ENCODE results near the gene CT83.

The CT83 gene

GRCh38 chrX:116462822-116463221, at the start of gene CT83:
TSS of gene CT83 (minus strand) at chrX:116462976. CDS start at chrX:116462856, 120 bp downstream.
- H3K4me3 Mint-ChIP-seq, result no peak within 1 kb of the TSS
- no peaks in the 10 kb centered on the region for H3K27me3 Mint-ChIP-seq
- H3K9me3 Mint-ChIP-seq, result no peaks in the 10 kb centered on the region
- H3K27ac Mint-ChIP-seq, result no peak within 1 kb of the TSS
- ATAC-seq, result no peak
- H3K36me3 Mint-ChIP-seq, result no peaks in the 10 kb centered on the region
- H3K4me1 Mint-ChIP-seq, result no peaks in the 10 kb centered on the region

GRCh38 chrX:116499780-116500179, 37.0 kb upstream of the CT83 start:
- H3K4me1 Mint-ChIP-seq, result no peaks in the 10 kb centered on the region
- no peaks in the 10 kb centered on the region for H3K36me3 Mint-ChIP-seq
- H3K27me3 Mint-ChIP-seq, result no peaks in the 10 kb centered on the region
- H3K4me3 Mint-ChIP-seq, result no peak overlapping the region
- H3K9me3 Mint-ChIP-seq, result no peaks in the 10 kb centered on the region
- no peak overlapping the region for H3K27ac Mint-ChIP-seq
- ATAC-seq, result no peak

- Mint-ChIP-seq H3K36me3 (no peaks in the 10 kb centered on the region), H3K4me1 (no peaks in the 10 kb centered on the region), H3K4me3 (no peak overlapping the region), H3K9me3 (no peaks in the 10 kb centered on the region), H3K27ac (no peak overlapping the region), H3K27me3 (no peaks in the 10 kb centered on the region)
- no peak for ATAC-seq
Measured at GRCh38 chrX:116493271-116493670, 30.5 kb upstream of the CT83 start.

GRCh38 chrX:116490104-116490503, 27.3 kb upstream of the CT83 start:
- Mint-ChIP-seq H3K4me3 (no peak overlapping the region), H3K36me3 (no peaks in the 10 kb centered on the region), H3K4me1 (no peaks in the 10 kb centered on the region), H3K27ac (no peak overlapping the region), H3K9me3 (no peaks in the 10 kb centered on the region), H3K27me3 (no peaks in the 10 kb centered on the region)
- no peak for ATAC-seq

- Mint-ChIP-seq H3K4me3 (no peak overlapping the region), H3K36me3 (no peaks in the 10 kb centered on the region), H3K9me3 (peaks cover 3% of the 10 kb centered on the region), H3K4me1 (no peaks in the 10 kb centered on the region), H3K27ac (no peak overlapping the region), H3K27me3 (no peaks in the 10 kb centered on the region)
- no peak for ATAC-seq
Measured at GRCh38 chrX:116480059-116480458, 17.3 kb upstream of the CT83 start.

GRCh38 chrX:116449156-116449555, 13.6 kb downstream of the CT83 start:
- Mint-ChIP-seq H3K36me3 (no peaks in the 10 kb centered on the region), H3K9me3 (no peaks in the 10 kb centered on the region), H3K4me1 (no peaks in the 10 kb centered on the region), H3K27me3 (no peaks in the 10 kb centered on the region), H3K27ac (no peak overlapping the region), H3K4me3 (no peak overlapping the region)
- ATAC-seq, result no peak

- H3K27ac Mint-ChIP-seq, result no peak within 1 kb of the TSS
- H3K4me1 Mint-ChIP-seq, result no peaks in the 10 kb centered on the region
- H3K36me3 Mint-ChIP-seq, result no peaks in the 10 kb centered on the region
- no peaks in the 10 kb centered on the region for H3K27me3 Mint-ChIP-seq
- H3K9me3 Mint-ChIP-seq, result no peaks in the 10 kb centered on the region
- ATAC-seq, result no peak
- H3K4me3 Mint-ChIP-seq, result no peak within 1 kb of the TSS
Measured at GRCh38 chrX:116436358-116436816, 26.4 kb downstream of the CT83 start, which contains the start of gene SLC6A14. TSS of gene SLC6A14 (plus strand) at chrX:116436606. CDS start at chrX:116436710, 104 bp downstream.

- Mint-ChIP-seq H3K27ac (no peak overlapping the region), H3K36me3 (no peaks in the 10 kb centered on the region), H3K27me3 (no peaks in the 10 kb centered on the region), H3K9me3 (no peaks in the 10 kb centered on the region), H3K4me1 (no peaks in the 10 kb centered on the region), H3K4me3 (no peak overlapping the region)
- no peak for ATAC-seq
Measured at GRCh38 chrX:116435597-116435996, 27.2 kb downstream of the CT83 start.

- Mint-ChIP-seq H3K4me1 (no peaks in the 10 kb centered on the region), H3K4me3 (no peak overlapping the region), H3K27me3 (no peaks in the 10 kb centered on the region), H3K9me3 (no peaks in the 10 kb centered on the region), H3K36me3 (no peaks in the 10 kb centered on the region), H3K27ac (no peak overlapping the region)
- ATAC-seq, result no peak
Measured at GRCh38 chrX:116427978-116428377, 34.8 kb downstream of the CT83 start.

GRCh38 chrX:116417968-116418367, 44.8 kb downstream of the CT83 start:
- Mint-ChIP-seq H3K9me3 (no peaks in the 10 kb centered on the region), H3K27ac (no peak overlapping the region), H3K4me1 (no peaks in the 10 kb centered on the region), H3K4me3 (no peak overlapping the region), H3K36me3 (no peaks in the 10 kb centered on the region), H3K27me3 (no peaks in the 10 kb centered on the region)
- no peak for ATAC-seq

- no peak for ATAC-seq
- no peak overlapping the region for H3K4me3 Mint-ChIP-seq
- no peaks in the 10 kb centered on the region for H3K36me3 Mint-ChIP-seq
- H3K27me3 Mint-ChIP-seq, result no peaks in the 10 kb centered on the region
- no peak overlapping the region for H3K27ac Mint-ChIP-seq
- H3K9me3 Mint-ChIP-seq, result no peaks in the 10 kb centered on the region
- no peaks in the 10 kb centered on the region for H3K4me1 Mint-ChIP-seq
Measured at GRCh38 chrX:116417214-116417613, 45.6 kb downstream of the CT83 start.

- no peak for ATAC-seq
- no peaks in the 10 kb centered on the region for H3K27me3 Mint-ChIP-seq
- H3K36me3 Mint-ChIP-seq, result no peaks in the 10 kb centered on the region
- H3K9me3 Mint-ChIP-seq, result peaks cover 3% of the 10 kb centered on the region
- H3K4me3 Mint-ChIP-seq, result no peak overlapping the region
- no peaks in the 10 kb centered on the region for H3K4me1 Mint-ChIP-seq
- no peak overlapping the region for H3K27ac Mint-ChIP-seq
Measured at GRCh38 chrX:116413273-116413672, 49.5 kb downstream of the CT83 start.
